DMS 273 (cell line): ENCODE results near the gene ZC3H12C.
A peak's percentile ranks its signal among the peaks of the same experiment; 100 is the strongest.
"Not testable (repeated sequence)": the region's sequence is repeated elsewhere in the genome, so short reads cannot be mapped to it uniquely, and the experiment has no call there.

ENCODE experiments used
- DNase-seq: peaks from one replicate; lab custom pipeline; 2025; ENCODE audit not compliant: unreplicated experiment; lab: John Stamatoyannopoulos, UW

ZC3H12C gene

GRCh38 chr11:110092515-110093406 is at the start of gene ZC3H12C:
ZC3H12C (plus strand) TSS chr11:110093392; CDS start chr11:110093412, 20 bp downstream.
- DNase-seq = peak; percentile 91

GRCh38 chr11:110044226-110044968 is 48.8 kb upstream of the ZC3H12C start:
- DNase-seq = no peak

DNA sequence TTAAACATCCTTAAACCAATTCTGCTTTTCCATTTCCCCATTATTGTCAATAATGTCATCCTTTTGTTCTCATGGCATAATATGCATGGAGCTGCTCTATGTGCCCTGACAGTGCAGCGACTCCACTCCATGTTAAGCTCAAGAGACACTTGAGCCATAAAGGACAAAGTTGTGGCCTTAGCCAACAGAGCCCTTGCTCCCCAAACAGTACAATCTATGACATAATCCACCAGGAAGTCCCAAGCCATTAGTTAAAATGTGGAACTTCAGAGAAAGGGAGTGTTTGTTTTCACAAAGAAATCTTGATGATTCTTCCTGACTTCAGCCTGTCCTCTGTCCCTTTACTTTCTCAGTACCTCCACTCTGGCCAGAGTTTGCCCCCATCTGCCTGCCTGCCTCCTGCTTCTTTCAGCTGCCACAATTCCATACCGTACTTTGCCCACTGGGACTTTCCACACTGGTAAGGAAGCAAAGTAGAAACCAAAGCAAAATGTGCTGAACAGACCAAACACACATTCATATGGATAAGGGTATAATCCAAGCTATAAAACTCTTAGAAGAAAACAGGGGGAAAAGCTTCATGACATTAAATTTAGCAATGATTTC is 46.3 kb upstream of the ZC3H12C start:
- no peak for DNase-seq

GRCh38 chr11:110049501-110050200 is 43.5 kb upstream of the ZC3H12C start:
- no peak for DNase-seq

- DNase-seq = no peak
These were observed 43.0 kb upstream of the ZC3H12C start for GRCh38 chr11:110050201-110050506.

GRCh38 chr11:110053848-110054414 is 39.3 kb upstream of the ZC3H12C start:
- DNase-seq = peak; percentile 3

DNA sequence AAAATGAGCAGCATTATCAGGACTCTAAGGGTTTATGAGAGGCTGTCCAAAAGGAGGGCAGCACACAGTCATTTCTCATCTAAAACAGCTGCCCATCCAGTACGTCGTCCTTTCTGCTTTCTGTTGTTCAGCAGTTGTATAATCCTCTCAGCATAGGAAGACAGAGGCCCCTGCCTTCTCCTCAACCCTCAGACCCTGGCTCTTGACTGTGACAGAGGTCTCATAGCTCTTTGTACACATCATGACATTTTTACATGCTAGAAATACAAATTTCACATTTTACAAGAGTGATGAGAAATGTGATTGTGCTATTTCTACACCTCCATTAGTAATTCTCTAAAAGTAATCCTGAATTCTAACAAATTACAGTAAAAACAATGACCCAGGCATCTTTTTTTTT is 36.2 kb upstream of the ZC3H12C start:
- DNase-seq = no peak

DNA sequence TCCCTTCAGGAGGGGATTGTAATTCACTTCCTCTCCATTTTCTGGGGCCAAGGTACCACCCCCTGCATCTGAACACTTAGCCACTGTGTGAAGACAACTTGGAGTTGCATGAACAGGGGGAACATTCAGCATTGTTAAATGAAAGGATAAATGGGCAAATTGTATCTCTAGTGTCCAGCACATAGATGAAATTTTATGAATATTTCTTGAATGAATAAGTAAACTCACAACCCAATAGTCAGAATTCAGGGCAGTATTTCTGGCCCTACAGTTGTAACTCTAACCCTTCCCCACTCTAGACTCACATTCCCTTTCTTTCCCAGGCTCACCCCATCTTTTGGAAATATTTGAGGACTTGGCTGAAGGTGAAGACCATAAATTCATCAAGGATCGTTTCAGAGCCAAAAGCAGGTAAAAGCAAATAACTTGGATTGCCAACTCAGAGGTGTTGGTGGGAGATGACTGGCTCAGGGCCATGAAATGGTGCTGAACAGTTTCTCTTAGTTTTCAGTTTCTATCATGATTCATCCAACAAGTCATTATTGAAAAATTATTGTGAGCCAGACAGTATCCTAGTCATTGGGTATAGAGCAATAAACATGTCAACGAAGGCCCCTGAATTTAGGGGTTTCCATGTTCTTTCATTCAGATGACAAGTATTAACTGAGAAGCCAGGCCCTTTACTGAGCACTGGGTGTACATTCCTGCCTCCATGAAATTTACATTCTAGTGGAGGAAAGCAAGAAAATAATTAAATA is 33.3 kb upstream of the ZC3H12C start:
- no peak for DNase-seq

DNA sequence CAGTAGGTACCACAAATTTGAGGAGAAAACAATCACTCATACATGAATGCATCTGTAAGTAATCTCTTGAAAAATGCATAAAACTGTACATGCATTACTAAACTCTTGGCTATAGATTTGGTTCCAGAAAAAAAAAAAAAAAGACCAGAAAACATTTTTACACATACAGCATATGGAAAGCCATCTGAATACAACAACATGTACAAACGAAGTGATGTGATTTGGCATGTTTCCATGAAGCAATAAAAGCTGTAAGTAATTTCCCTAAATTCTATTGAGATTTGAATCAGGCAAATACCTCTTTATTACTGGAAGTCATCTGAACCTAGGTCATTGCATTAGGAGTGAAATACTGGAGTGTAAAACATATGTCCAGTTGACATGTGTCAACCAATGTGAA is 31.9 kb upstream of the ZC3H12C start:
- no peak for DNase-seq

DNA sequence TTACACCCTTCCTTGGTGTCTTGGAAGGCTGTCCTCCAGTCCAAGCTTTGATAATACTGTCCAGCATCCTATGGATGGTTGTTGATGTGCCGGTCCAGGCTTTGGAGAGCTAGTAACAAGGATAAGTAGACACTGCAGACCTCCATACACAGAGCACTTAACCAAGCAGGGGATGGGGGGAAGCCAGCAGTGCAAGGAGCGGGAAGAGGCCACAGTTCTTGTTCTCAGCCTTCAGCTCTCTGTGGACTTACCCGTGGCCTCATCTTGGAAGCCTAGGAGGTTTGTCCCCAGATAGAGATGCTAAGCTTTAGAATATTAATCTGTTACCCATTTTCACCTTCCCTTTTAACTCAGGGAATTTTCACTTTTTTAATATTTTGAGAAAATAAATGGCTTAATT is 30.9 kb upstream of the ZC3H12C start:
- no peak for DNase-seq

DNA sequence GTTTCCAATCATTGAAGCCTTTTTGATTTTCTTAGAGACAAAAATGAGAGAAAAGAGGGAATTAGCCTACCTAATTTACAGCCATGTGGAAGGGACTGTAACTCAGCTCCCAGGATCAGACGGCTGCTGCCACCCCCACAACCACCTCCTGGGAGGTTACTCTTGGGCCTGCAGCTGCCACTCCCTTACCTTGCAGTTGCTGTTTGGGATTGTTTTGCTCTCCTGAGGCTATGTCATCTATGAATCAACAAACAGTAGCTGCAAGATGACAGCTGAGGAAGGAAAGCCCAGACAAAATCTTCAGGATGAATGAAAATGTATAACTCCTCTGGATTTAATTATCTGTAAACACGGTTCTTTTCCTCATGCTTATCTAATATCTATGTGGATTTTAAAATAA is 28.0 kb upstream of the ZC3H12C start:
- DNase-seq = no peak

- not testable (repeated sequence) for DNase-seq
These were observed 25.2 kb upstream of the ZC3H12C start for GRCh38 chr11:110068001-110068400.

DNA sequence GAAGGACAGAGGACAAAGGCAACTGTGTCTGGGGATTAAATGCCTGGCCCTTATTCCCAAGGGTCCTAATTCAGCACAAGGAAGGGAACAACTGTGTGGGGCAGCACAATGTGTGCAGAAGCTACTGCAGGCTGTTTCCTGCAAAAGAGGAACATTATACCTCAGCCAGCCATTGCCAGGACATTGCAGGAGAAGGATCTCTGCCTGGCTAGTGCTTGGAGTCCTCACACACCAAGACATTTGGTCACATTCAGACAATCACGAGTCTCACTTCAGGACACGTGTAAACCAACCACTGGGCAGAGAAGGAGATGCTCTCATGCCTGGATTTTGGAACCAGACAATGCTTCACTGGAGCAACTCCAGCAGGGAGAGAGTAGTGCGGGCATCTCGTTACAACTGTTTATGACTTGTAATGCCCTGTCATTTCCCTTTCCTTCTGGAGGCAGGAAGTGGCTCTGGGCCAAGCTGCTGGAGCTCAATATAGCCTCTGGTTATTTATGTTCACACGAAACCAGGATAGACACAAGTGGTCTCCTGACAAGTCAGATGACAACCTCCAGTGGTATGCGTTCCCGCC is 23.9 kb upstream of the ZC3H12C start:
- peak; percentile 21 for DNase-seq

DNA sequence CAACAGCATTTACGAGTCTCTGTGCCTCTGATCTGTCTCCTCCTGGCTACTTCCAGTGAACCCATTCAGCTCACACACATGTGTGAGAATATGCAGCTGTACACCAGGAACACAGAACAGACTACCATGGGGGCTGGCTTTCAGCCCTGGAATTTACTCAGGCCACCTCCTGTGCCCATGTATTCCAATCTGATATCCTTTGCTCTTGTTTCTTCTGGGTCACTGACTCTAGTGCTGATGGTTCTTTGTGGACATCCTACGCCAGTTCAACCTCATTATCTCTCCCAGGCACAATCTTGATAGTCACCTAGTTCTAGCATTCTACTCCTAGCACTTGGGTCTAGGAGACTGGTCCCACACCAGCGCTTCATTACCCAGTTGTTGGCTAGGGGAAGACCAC is 23.0 kb upstream of the ZC3H12C start:
- no peak for DNase-seq

DNA sequence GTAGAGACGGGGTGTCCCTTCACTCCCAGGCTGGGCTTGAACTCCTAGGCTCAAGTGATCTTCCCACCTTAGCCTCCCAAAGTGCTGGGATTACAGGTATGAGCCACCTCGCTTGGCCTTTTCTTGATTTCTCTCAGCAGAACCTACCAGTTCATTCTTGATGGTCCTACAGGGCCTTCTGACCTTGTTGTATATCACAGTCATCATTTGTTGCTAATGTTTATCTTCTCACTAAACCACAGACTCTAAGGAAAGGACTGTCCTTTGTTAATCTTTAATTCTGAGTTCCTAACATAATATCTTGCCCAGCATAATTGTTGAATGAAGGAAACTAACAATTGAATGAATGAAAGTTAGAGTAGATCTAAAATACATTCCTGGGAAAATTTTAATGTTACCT is 22.0 kb upstream of the ZC3H12C start:
- no peak for DNase-seq

DNA sequence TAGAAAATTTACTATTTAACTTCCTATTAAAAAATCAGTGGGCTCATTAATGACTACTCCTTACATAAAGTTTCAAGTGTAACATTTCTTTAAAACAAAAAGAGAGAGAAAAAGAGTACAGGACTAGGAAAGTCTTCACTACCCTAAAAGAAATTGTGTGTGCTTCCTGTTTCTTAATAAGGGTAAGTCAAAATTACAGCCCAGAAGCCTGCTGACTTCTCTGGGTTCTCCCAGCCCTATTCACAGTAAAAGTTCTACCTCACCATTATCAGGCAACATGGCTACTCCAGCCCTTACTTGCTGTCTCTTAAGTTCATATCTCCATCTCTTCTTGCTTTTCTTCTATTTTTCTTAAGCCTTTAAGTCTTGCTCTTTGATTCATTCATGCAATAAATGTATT is 20.3 kb upstream of the ZC3H12C start:
- DNase-seq = no peak

GRCh38 chr11:110074499-110074898 is 18.7 kb upstream of the ZC3H12C start:
- DNase-seq = no peak

DNA sequence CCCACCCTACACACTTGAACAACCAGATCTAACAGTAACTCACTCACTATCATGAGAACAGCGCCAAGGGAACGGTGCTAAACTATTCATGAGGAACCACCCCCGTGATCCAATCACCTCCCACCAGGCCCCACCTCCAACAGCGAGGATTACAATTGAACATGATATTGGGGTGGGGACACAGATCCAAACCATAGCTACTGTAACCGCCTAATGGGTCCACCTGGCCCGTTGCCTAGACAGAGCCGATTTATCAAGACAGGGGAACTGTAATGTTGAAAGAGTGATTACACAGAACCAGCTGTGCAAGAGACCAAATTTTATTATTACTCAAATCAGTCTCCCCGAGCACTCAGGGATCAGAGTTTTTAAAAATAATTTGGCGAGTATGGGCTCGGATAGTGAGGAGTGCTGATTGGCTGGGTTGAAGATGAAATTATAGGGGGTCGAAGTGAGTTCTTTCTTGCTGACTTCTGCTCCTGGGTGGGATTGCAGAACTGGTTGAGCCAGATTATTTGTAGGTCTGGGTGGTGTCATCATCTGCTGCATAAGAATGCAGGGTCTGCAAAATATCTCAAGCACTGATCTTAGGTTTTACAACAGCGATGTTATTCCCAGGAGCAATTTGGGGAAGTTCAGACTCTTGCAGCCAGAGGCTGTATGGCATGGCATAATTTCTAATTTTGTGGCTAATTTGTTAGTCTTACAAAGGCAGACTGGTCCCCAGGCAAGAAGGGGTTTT is 17.9 kb upstream of the ZC3H12C start:
- DNase-seq = peak; percentile 20

GRCh38 chr11:110075847-110076208 is 17.4 kb upstream of the ZC3H12C start:
- DNase-seq = no peak
